Measurements from ENCODE around the gene ITGB7.

GRCh38 chr12:53176750-53177149 is 30.3 kb downstream of the ITGB7 start:
- TF ChIP-seq EZH2 (IDR thresholded peaks at IDR 0.05) = no peak
- TF ChIP-seq, protein P1, sequence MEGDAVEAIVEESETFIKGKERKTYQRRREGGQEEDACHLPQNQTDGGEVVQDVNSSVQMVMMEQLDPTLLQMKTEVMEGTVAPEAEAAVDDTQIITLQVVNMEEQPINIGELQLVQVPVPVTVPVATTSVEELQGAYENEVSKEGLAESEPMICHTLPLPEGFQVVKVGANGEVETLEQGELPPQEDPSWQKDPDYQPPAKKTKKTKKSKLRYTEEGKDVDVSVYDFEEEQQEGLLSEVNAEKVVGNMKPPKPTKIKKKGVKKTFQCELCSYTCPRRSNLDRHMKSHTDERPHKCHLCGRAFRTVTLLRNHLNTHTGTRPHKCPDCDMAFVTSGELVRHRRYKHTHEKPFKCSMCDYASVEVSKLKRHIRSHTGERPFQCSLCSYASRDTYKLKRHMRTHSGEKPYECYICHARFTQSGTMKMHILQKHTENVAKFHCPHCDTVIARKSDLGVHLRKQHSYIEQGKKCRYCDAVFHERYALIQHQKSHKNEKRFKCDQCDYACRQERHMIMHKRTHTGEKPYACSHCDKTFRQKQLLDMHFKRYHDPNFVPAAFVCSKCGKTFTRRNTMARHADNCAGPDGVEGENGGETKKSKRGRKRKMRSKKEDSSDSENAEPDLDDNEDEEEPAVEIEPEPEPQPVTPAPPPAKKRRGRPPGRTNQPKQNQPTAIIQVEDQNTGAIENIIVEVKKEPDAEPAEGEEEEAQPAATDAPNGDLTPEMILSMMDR (IDR thresholded peaks at IDR 0.05) = no peak
- no peak for TF ChIP-seq EZH2phosphoT487 (IDR thresholded peaks at IDR 0.05)
